ENCODE data around the gene SMCO2. TPM values are rescaled to one million over a fixed set of nuclear protein-coding genes. Genes with fewer than 3 reads are reported as not detected.
A peak's percentile ranks its signal among the peaks of the same experiment; 100 is the strongest.

The SMCO2 gene
- total and polyA plus RNA-seq, 9 of the 15 experiments (the other 6 are each of a cell fraction or from before 2014, with no cell fraction given) = not detected

DNA sequence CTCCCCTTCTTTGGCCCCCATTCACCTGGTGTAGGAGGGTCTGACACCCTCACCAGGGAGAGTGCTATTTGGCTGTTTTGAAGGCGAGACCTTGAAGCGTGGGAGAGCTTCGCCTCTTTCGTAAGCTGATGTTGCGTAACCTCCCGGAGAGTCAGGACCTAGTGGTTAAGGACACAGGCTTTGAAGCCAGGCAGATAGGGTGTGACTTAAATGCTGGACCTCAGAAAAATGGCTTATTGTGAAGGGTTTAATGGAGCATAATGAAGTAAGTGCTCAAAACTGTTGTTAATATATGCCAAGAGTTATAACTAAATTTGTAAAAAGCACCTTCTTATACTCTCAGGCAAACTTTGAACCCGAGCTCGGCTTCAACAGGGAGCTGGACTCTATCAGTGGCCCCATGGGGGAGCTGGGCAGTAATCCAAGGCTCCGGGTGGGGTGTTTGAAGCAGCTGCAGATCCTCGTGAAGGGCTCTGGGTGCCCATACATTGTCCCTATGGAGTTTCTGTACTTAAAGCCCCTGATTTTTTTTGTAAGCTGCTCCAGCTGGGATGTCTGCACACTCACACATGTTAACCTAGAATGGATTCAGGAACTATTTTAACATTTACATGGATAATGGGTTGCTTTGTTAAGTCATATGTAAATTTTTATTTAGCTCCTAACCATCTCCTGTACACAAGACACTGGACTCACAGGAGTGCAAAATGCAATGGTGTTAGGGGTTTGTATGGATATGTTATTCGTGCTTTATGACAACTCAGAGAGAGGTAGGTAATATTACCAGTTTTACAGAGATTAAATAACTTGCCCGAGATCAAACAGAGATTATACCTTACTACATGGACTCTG lies 103.5 kb downstream of the SMCO2 start (continued):
- TF ChIP-seq, protein P1, sequence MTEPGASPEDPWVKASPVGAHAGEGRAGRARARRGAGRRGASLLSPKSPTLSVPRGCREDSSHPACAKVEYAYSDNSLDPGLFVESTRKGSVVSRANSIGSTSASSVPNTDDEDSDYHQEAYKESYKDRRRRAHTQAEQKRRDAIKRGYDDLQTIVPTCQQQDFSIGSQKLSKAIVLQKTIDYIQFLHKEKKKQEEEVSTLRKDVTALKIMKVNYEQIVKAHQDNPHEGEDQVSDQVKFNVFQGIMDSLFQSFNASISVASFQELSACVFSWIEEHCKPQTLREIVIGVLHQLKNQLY (CRISPR knock-in tag; conservative IDR thresholded peaks at IDR 0.05) = no peak
- TF ChIP-seq RFX1 (IDR thresholded peaks at IDR 0.05) (0 out of 2 replicates have a peak, but pooled peaks have one; percentile 0), SIX5 (IDR thresholded peaks at IDR 0.05; ENCODE audit: borderline replicate concordance in 1 of 2, insufficient read depth in 1 of 2, low read depth in 1 of 2, low read length in 2 of 2) (no peak), PTTG1 (tag; IDR thresholded peaks at IDR 0.05; ENCODE audit: low read depth) (no peak), KDM1A (IDR thresholded peaks at IDR 0.05) (0 out of 4 replicates have a peak, but pooled peaks of 1 of the 2 experiments have one; percentile 10), HDAC1 (IDR thresholded peaks at IDR 0.05) (no peak), GTF2E2 (tag; IDR thresholded peaks at IDR 0.05) (no peak), RAD21 (CRISPR knock-in tag; conservative IDR thresholded peaks at IDR 0.05 in 1 of 2, IDR thresholded peaks at IDR 0.05 in 1 of 2) (0 out of 4 replicates have a peak, but pooled peaks of 1 of the 2 experiments have one; percentile 6), ZNF785 (CRISPR knock-in tag; IDR thresholded peaks at IDR 0.05) (no peak), MAZ (CRISPR knock-in tag; conservative IDR thresholded peaks at IDR 0.05 in 1 of 2, IDR thresholded peaks at IDR 0.05 in 1 of 2) (peak in 1 of 2 experiments; percentile 40; a peak in 1 of 4 replicates), TBP (optimal IDR thresholded peaks at IDR 0.05; ENCODE audit: low read depth, low read length) (peak; percentile 57), ZFPM2 (CRISPR knock-in tag; IDR thresholded peaks at IDR 0.05) (no peak), ZNF584 (CRISPR knock-in tag; IDR thresholded peaks at IDR 0.05; ENCODE audit: low read depth) (no peak), KLF16 (IDR thresholded peaks at IDR 0.05) (peak; percentile 48; the same call in 1 of the 2 replicates), ZNF24 (IDR thresholded peaks at IDR 0.05) (no peak)
- TF ChIP-seq, protein P2, sequence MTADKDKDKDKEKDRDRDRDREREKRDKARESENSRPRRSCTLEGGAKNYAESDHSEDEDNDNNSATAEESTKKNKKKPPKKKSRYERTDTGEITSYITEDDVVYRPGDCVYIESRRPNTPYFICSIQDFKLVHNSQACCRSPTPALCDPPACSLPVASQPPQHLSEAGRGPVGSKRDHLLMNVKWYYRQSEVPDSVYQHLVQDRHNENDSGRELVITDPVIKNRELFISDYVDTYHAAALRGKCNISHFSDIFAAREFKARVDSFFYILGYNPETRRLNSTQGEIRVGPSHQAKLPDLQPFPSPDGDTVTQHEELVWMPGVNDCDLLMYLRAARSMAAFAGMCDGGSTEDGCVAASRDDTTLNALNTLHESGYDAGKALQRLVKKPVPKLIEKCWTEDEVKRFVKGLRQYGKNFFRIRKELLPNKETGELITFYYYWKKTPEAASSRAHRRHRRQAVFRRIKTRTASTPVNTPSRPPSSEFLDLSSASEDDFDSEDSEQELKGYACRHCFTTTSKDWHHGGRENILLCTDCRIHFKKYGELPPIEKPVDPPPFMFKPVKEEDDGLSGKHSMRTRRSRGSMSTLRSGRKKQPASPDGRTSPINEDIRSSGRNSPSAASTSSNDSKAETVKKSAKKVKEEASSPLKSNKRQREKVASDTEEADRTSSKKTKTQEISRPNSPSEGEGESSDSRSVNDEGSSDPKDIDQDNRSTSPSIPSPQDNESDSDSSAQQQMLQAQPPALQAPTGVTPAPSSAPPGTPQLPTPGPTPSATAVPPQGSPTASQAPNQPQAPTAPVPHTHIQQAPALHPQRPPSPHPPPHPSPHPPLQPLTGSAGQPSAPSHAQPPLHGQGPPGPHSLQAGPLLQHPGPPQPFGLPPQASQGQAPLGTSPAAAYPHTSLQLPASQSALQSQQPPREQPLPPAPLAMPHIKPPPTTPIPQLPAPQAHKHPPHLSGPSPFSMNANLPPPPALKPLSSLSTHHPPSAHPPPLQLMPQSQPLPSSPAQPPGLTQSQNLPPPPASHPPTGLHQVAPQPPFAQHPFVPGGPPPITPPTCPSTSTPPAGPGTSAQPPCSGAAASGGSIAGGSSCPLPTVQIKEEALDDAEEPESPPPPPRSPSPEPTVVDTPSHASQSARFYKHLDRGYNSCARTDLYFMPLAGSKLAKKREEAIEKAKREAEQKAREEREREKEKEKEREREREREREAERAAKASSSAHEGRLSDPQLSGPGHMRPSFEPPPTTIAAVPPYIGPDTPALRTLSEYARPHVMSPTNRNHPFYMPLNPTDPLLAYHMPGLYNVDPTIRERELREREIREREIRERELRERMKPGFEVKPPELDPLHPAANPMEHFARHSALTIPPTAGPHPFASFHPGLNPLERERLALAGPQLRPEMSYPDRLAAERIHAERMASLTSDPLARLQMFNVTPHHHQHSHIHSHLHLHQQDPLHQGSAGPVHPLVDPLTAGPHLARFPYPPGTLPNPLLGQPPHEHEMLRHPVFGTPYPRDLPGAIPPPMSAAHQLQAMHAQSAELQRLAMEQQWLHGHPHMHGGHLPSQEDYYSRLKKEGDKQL (CRISPR knock-in tag; IDR thresholded peaks at IDR 0.05; ENCODE audit: borderline replicate concordance) = no peak
- TF ChIP-seq, protein P3, sequence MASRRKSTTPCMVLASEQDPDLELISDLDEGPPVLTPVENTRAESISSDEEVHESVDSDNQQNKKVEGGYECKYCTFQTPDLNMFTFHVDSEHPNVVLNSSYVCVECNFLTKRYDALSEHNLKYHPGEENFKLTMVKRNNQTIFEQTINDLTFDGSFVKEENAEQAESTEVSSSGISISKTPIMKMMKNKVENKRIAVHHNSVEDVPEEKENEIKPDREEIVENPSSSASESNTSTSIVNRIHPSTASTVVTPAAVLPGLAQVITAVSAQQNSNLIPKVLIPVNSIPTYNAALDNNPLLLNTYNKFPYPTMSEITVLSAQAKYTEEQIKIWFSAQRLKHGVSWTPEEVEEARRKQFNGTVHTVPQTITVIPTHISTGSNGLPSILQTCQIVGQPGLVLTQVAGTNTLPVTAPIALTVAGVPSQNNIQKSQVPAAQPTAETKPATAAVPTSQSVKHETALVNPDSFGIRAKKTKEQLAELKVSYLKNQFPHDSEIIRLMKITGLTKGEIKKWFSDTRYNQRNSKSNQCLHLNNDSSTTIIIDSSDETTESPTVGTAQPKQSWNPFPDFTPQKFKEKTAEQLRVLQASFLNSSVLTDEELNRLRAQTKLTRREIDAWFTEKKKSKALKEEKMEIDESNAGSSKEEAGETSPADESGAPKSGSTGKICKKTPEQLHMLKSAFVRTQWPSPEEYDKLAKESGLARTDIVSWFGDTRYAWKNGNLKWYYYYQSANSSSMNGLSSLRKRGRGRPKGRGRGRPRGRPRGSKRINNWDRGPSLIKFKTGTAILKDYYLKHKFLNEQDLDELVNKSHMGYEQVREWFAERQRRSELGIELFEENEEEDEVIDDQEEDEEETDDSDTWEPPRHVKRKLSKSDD (conservative IDR thresholded peaks at IDR 0.05; ENCODE audit: low read length) = no peak

Data from K562 (cell line).